A549 (cell line): ENCODE data around the gene BMPER. TPM values are rescaled to one million over a fixed set of nuclear protein-coding genes. Genes with fewer than 3 reads are reported as not detected.

Experiments used
- ATAC-seq, 2 experiments: fragments of 200-7000 bp in 1 of 2; fragments of >200 bp in 1 of 2; cut with Nextera tagmentation in 1 of 2; cut with Tn5 transposase in 1 of 2; 3 replicates each; pipeline versions ENCODE4 v1.8.0 to v1.9.1; 2018 to 2020; ENCODE audit warnings: mild to moderate bottlenecking in 1 of 2, moderate library complexity in 1 of 2
- CTCF ChIA-PET: fragments of 300-600 bp; sonication (Branson Sonifier 250); formaldehyde crosslinking; extraction: SDS; loops from one replicate; lab custom pipeline; 2021; ENCODE audit warnings: antibody characterized with exemption, inconsistent platforms; lab: Yijun Ruan, JAX
- POLR2A ChIA-PET: fragments of 350-600 bp; formaldehyde crosslinking; extraction: SDS; loops from one replicate; lab custom pipeline; 2021; ENCODE audit warnings: antibody characterized with exemption, inconsistent platforms; lab: Yijun Ruan, JAX
- DNase-seq, 2 experiments: peaks; one replicate each; pipeline versions ENCODE4 v3.0.0 to v3.0.0-alpha.2; 2011 to 2016; ENCODE audit warnings: low read depth in 1 of 2, low spot score in 1 of 2
- FAIRE-seq: peaks from 2 replicates; lab custom pipeline; 2011; peaks lifted over from hg19 to GRCh38; lab: Jason Lieb, UNC
- H3K27ac ChIP-seq, 2 experiments: fragments of >200 bp; sonication (Bioruptor Twin); formaldehyde crosslinking; 3 replicates each; pipeline ENCODE4 v1.5.1; 2016 to 2017
- H3K4me1 ChIP-seq: fragments of >200 bp; sonication (Bioruptor Twin); formaldehyde crosslinking; 3 replicates; pipeline ENCODE4 v1.6.1; 2016
- H3K4me2 ChIP-seq: fragments of >200 bp; sonication (Bioruptor Twin); formaldehyde crosslinking; 3 replicates; pipeline ENCODE4 v1.6.1; 2016
- H3K4me3 ChIP-seq: fragments of >200 bp; sonication (Bioruptor Twin); formaldehyde crosslinking; 3 replicates; pipeline ENCODE4 v1.5.1; 2016
- H3K9me3 ChIP-seq: fragments of >200 bp; sonication (Bioruptor Twin); formaldehyde crosslinking; 3 replicates; pipeline ENCODE4 v1.6.1; 2016
- CBX8 ChIP-seq: fragments of 200-600 bp; sonication (generic); IDR thresholded peaks from 2 replicates; pipeline ENCODE4 v1.6.1; 2016
- EHMT2 ChIP-seq: fragments of 200-600 bp; sonication (generic); IDR thresholded peaks from 2 replicates; pipeline ENCODE4 v1.6.1; 2016; ENCODE audit warnings: antibody characterized with exemption, low read depth, mild to moderate bottlenecking, moderate library complexity
- FOSL2 ChIP-seq, 2 experiments: fragments of 450-650 bp in 1 of 2; fragments of >200 bp in 1 of 2; sonication (Bioruptor Twin) in 1 of 2; formaldehyde crosslinking; IDR thresholded peaks; 2 replicates each; pipeline versions ENCODE4 v1.5.0 to v1.6.1; 2016 to 2020; ENCODE audit warnings: mild to moderate bottlenecking in 1 of 2, moderate library complexity in 1 of 2
- FOXS1 ChIP-seq: fragments of 250-450 bp; sonication (Bioruptor Pico); IDR thresholded peaks from 2 replicates; pipeline ENCODE4 v1.5.0; 2020; ENCODE audit warnings: mild to moderate bottlenecking, moderate library complexity
- GATA3 ChIP-seq: IDR thresholded peaks from 2 replicates; pipeline ENCODE4 v1.6.1; 2012; ENCODE audit warnings: borderline replicate concordance
- HOXB5 ChIP-seq: fragments of 250-450 bp; sonication (Bioruptor Pico); IDR thresholded peaks from 2 replicates; pipeline ENCODE4 v1.5.0; 2020; ENCODE audit warnings: mild to moderate bottlenecking, moderate library complexity
- KDM5A ChIP-seq: fragments of 200-600 bp; sonication (generic); IDR thresholded peaks from 2 replicates; pipeline ENCODE4 v1.6.1; 2016; ENCODE audit warnings: antibody characterized with exemption, mild to moderate bottlenecking
- MAFK ChIP-seq: fragments of 450-650 bp; IDR thresholded peaks from 2 replicates; pipeline ENCODE4 v1.6.1; 2014; ENCODE audit not compliant: partially characterized antibody
- MAZ ChIP-seq: fragments of 150-350 bp; IDR thresholded peaks from 2 replicates; pipeline ENCODE4 v1.6.1; 2014; ENCODE audit warnings: antibody characterized with exemption, low read depth, low read length, borderline replicate concordance
- MYC ChIP-seq: IDR thresholded peaks from 2 replicates; pipeline ENCODE4 v1.6.1; 2012; ENCODE audit warnings: mild to moderate bottlenecking, inconsistent platforms, low read length, improper control_type of control experiment, borderline replicate concordance
- NFE2L2 ChIP-seq: fragments of 150-350 bp; conservative IDR thresholded peaks from 2 replicates; pipeline ENCODE4 v1.6.1; 2014; ENCODE audit warnings: low read length
- NR3C1 ChIP-seq: fragments of >200 bp; sonication (Bioruptor Twin); formaldehyde crosslinking; IDR thresholded peaks from 3 replicates; pipeline ENCODE4 v1.6.1; 2017
- POLR2A ChIP-seq: IDR thresholded peaks from 2 replicates; pipeline ENCODE4 v1.6.1; 2012; ENCODE audit warnings: mild to moderate bottlenecking, low read length
- RNF2 ChIP-seq: fragments of 200-600 bp; sonication (generic); IDR thresholded peaks from 2 replicates; pipeline ENCODE4 v1.6.1; 2016; ENCODE audit warnings: low read depth, mild to moderate bottlenecking, antibody characterized with exemption, moderate library complexity, borderline replicate concordance
- WGBS: methylation state at CpG from one replicate; pipeline ENCODE4 v1.1.6; 2017; ENCODE audit errors: missing lambda C conversion rate; 5-methylcytosine and 5-hydroxymethylcytosine counted together
- polyA plus RNA-seq, 4 experiments: library from polyadenylated mRNA; depleted of rRNA in 3 of 4; stranded (reverse); fragments of >200 nt; fragmentation: RNase III in 1 of 4; extraction: RNeasy Plus Mini Kit Qiagen cat#74134 plus additional on column Dnase treatment in 1 of 4; gene quantifications; 2 replicates in 3 of 4; 3 replicates in 1 of 4; pipeline ENCODE4 v1.2.3, GENCODE V29; 2011 to 2017
- TF ChIP-seq, protein P1 (sequence below): IDR thresholded peaks from 2 replicates; pipeline ENCODE4 v1.6.1; 2012
- TF ChIP-seq, protein P2 (sequence below): IDR thresholded peaks from 2 replicates; pipeline ENCODE4 v1.6.1; 2012; ENCODE audit warnings: low read depth, borderline replicate concordance

Gene BMPER
- polyA plus RNA-seq, 2 of the 4 experiments (the other 2 are of a cell fraction): 5.0 to 5.8 TPM

DNA sequence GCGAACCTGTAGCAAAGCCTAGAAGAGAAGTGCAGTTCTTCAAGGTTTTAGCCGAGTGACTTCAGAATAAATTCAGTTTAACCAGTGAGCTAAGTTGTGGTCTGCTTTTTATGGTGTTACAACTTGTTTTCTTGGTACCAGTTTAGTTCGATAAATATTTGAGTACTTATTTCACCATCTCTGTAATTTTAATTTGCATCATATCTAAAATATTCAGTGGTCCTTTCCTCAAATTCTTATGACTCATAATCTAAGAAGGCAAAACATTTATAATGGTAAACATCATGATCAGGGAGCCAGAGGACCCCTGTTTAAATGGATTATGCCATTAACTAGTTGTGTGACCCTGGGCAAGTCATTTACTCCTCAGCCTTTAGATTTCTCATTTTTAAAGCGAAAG is 4.1 kb upstream of the BMPER start:
- no peak for DNase-seq
- POLR2A ChIA-PET: no interaction called here
- H3K4me2 ChIP-seq: 0 out of 3 replicates have a peak overlapping the region, but pooled peaks have one; percentile 2

DNA sequence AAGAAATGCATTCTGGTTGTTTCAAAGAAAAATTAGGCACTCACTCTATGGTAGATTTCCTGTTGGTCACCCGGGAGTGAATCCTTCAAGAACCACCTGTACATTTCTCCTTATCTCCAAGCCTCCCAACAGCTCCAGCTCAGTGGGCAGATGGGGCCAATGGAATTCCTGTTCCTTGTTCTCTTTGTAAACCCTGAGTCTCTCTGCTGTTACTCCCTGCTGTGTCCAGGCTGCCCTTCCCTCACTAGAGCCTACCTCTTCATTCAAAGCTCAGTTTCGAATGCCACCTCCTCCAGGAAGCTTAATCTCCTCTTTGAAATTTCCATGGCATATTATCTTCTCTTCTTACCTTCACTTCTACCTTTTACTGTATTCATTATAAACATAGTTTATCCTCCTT is 3.5 kb upstream of the BMPER start:
- peaks cover 25% of the 10 kb centered on the region for H3K4me1 ChIP-seq
- no peaks in the 10 kb centered on the region for H3K9me3 ChIP-seq
- ChIA-PET POLR2A (no interaction called here), CTCF (interaction anchor here (1.6 to 4.2 kb wide), 2 partner anchors 22 to 30 kb away, joined by 4 to 39 read pairs; no protein-coding TSS in a partner anchor)
- DNase-seq (no peak), FAIRE-seq (no peak), ATAC-seq (no peak)
- H3K27ac ChIP-seq: 0 out of 6 replicates have a peak overlapping the region, but pooled peaks of 1 of the 2 experiments have one; percentile 5
- no peak overlapping the region for H3K4me2 ChIP-seq
- TF ChIP-seq FOSL2 (IDR thresholded peaks at IDR 0.05) (no peak), FOSL2 (CRISPR knock-in tag; IDR thresholded peaks at IDR 0.05) (no peak), MAFK (no peak), EHMT2 (no peak), CBX8 (no peak), MYC (no peak), GATA3 (no peak), KDM5A (no peak), NR3C1 (no peak), MAZ (no peak), NFE2L2 (no peak)
- 65% methylated on average over 2 of the region's 2 CpGs for WGBS
- H3K4me3 ChIP-seq: no peak overlapping the region

More for the DNA sequence above, 4.1 kb upstream of the BMPER start:
- Histone ChIP-seq H3K9me3 (no peaks in the 10 kb centered on the region), H3K4me1 (peaks cover 24% of the 10 kb centered on the region), H3K27ac (no peak overlapping the region), H3K4me3 (no peak overlapping the region)
- WGBS: 71% methylated on average over 4 of the region's 4 CpGs
- FAIRE-seq (no peak), ATAC-seq (no peak)
- CTCF ChIA-PET: interaction anchor here (1.6 to 4.2 kb wide), 2 partner anchors 21 to 30 kb away, joined by 4 to 39 read pairs; no protein-coding TSS in a partner anchor
- TF ChIP-seq MAFK (no peak), HOXB5 (CRISPR knock-in tag) (no peak), FOXS1 (CRISPR knock-in tag) (no peak)

DNA sequence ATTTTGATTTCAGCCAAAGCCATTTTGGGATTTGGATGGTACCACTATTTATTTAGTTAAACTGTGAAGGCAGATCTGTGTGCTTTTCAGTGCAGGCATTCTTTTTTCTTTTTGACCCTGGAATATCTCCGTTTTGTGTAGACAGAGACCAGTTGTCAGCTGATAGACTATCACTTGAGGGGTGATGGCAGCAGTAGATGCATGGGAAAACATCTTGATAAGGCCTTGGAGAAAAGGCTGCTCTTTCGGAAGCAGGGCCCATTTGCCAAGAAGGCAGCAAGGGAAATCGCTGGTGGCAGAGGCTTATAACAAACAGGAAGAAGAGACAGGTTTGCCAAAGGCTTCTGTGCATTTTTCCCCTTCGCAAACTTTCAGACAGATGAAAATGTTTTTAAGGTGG is 2.6 kb upstream of the BMPER start:
- Histone ChIP-seq H3K4me1 (peaks cover 34% of the 10 kb centered on the region), H3K9me3 (no peaks in the 10 kb centered on the region), H3K27ac (no peak overlapping the region), H3K4me2 (no peak overlapping the region), H3K4me3 (no peak overlapping the region)
- no peak for FAIRE-seq
- no peak for TF ChIP-seq EHMT2
- TF ChIP-seq, protein P1, sequence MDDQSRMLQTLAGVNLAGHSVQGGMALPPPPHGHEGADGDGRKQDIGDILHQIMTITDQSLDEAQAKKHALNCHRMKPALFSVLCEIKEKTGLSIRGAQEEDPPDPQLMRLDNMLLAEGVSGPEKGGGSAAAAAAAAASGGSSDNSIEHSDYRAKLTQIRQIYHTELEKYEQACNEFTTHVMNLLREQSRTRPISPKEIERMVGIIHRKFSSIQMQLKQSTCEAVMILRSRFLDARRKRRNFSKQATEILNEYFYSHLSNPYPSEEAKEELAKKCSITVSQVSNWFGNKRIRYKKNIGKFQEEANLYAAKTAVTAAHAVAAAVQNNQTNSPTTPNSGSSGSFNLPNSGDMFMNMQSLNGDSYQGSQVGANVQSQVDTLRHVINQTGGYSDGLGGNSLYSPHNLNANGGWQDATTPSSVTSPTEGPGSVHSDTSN: no peak
- ChIA-PET CTCF (interaction anchor here (1.6 to 4.2 kb wide), 3 partner anchors 8 to 29 kb away, joined by 4 to 41 read pairs (median 39); no protein-coding TSS in a partner anchor), POLR2A (no interaction called here)
- no peak for ATAC-seq
- DNase-seq: no peak
- 90% methylated on average over 4 of the region's 4 CpGs for WGBS

DNA sequence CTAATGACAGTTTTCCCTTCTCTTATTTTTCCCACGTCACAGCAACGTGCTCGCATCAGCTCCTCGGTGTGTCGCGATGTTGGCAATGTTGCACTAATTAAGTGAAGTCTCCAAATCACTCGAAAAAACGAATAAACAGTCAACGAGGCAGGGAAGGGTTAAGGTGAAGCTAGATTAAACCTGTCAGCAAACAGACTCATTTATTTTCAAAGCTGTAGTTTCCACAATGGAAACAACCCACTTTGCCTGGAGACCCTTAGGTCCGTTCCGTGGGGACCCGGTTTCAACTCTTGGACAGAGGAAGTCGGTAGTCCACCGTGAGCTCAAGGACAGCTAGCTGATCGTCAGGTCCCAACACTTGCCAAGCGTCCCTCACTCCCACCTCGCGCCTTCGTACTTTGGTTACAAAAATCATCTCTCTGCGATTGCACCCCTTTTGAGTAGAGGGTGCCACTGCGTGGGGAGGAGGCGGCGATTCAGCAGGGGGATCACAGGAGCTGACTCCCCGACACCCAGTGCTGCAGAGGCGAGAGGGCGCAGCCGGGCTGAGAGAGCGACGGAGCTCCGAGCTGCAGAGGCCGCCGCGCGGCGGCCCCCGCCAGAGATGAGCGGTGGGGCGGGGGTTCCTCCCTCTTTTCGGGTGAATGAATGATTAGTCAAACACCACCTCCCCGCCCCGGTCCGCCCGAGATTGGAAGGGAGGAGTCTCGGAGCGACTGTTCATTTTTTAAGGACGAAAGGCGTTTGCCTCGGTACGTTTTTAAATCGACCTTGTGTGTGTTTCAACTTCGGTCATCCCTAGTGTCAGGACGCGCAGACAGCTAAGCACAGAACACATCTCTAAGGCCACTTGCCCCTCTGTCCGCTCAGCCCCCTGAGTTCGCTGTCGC is 1.3 kb upstream of the BMPER start:
- CTCF ChIA-PET: interaction anchor here (0.6 to 4.2 kb wide), 24 partner anchors 9 to 1021 kb away, joined by 3 to 41 read pairs (median 4); no protein-coding TSS in a partner anchor
- H3K4me1 ChIP-seq: peaks cover 34% of the 10 kb centered on the region
- TF ChIP-seq RNF2 (peak; percentile 61; the same call in 1 of the 2 replicates), POLR2A (peak; percentile 45), KDM5A (no peak), CBX8 (0 out of 2 replicates have a peak, but pooled peaks have one; percentile 33)
- TF ChIP-seq, protein P2, sequence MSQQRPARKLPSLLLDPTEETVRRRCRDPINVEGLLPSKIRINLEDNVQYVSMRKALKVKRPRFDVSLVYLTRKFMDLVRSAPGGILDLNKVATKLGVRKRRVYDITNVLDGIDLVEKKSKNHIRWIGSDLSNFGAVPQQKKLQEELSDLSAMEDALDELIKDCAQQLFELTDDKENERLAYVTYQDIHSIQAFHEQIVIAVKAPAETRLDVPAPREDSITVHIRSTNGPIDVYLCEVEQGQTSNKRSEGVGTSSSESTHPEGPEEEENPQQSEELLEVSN: 0 out of 2 replicates have a peak, but pooled peaks have one; percentile 18
- TF ChIP-seq, all 56 proteins: peak for 4
- ATAC-seq (peak; percentile 70 to 79), FAIRE-seq (no peak), DNase-seq (peak; percentile 53 to 54)
- Histone ChIP-seq H3K4me3 (peak overlapping the region; percentile 67), H3K4me2 (peak overlapping the region; percentile 80), H3K9me3 (no peaks in the 10 kb centered on the region), H3K27ac (peak overlapping the region; percentile 87 to 95)
- WGBS: 12% methylated on average over 56 of the region's 56 CpGs
- POLR2A ChIA-PET: interaction anchor here (0.7 to 1.4 kb wide), 2 partner anchors 132 to 444 kb away, joined by 3 read pairs; no protein-coding TSS in a partner anchor
